Measurements from ENCODE around the gene CDYL2. TPM values are rescaled to one million over a fixed set of nuclear protein-coding genes. Genes with fewer than 3 reads are reported as not detected.

The CDYL2 gene
- total RNA-seq, 1 donor from 2014 or later = 2.9 TPM

DNA sequence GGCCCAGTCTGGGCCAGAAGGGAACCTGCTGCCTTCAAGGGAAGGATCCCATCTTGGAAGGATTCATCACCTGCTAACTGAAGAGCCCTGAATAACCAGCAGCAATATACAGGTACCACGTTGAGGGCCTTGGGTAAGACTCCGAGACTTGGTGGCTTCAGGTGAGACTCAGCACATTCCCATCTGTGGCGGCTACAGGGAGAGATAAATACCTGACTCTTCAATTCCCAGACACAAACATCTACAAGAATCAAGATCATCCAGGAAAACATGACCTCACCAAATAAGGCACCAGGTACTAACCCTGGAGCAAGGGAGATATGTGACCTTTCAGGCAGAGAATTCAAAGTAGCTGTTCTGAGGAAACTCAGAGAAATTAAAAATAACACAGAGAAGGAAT, 164.1 kb downstream of the CDYL2 start:
- no peak overlapping the region for H3K4me3 ChIP-seq
- H3K27me3 ChIP-seq = no peaks in the 10 kb centered on the region
- no peaks in the 10 kb centered on the region for H3K9me3 ChIP-seq
- intact Hi-C loops (cut with DNase I) = no loop called here
- no peaks in the 10 kb centered on the region for H3K36me3 ChIP-seq
- no peak for TF ChIP-seq POLR2A (IDR thresholded peaks at IDR 0.05)
- no peak for DNase-seq (ENCODE audit: extremely low spot score in 2 of 2)
- H3K4me1 ChIP-seq = no peaks in the 10 kb centered on the region
- H3K27ac ChIP-seq = no peak overlapping the region

DNA sequence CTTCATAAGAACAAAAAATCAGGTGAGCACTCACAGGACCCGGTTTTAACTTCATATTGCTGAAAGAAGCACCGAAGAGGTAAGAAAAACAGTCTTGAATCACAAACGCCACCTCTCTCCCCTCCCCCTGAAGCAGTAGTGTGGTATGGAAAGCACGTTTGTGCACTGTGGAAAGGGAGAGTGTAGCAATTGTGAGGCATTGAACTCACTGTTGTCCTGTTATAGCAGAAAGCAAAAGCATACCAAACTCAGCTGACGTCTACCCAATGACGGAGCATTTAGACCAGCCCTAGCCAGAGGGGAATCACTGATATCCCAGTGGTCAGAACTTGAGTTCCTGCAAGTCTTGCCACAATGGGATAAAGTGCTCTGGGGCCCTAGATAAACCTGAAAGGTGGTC, 164.8 kb downstream of the CDYL2 start:
- no peak for DNase-seq (ENCODE audit: extremely low spot score in 2 of 2)
- Histone ChIP-seq H3K4me3 (no peak overlapping the region), H3K27me3 (no peaks in the 10 kb centered on the region), H3K27ac (no peak overlapping the region), H3K36me3 (no peaks in the 10 kb centered on the region), H3K4me1 (no peaks in the 10 kb centered on the region), H3K9me3 (no peaks in the 10 kb centered on the region)
- TF ChIP-seq POLR2AphosphoS5 (IDR thresholded peaks at IDR 0.05; ENCODE audit: insufficient read depth in 1 of 2, low read depth in 1 of 2) (no peak), CTCF (IDR thresholded peaks at IDR 0.05) (no peak), POLR2A (IDR thresholded peaks at IDR 0.05) (no peak)
- intact Hi-C loops (cut with DNase I) = no loop called here

- H3K27ac ChIP-seq = no peak overlapping the region
- no peak for TF ChIP-seq POLR2A (IDR thresholded peaks at IDR 0.05)
- TF ChIP-seq CTCF (IDR thresholded peaks at IDR 0.05) = no peak
- TF ChIP-seq POLR2AphosphoS5 (IDR thresholded peaks at IDR 0.05; ENCODE audit: insufficient read depth in 1 of 2, low read depth in 1 of 2) = no peak
- H3K36me3 ChIP-seq = peaks cover 0 to 1% of the 10 kb centered on the region in 2 donors
- H3K4me3 ChIP-seq = no peak overlapping the region
- no peak for DNase-seq (ENCODE audit: extremely low spot score in 2 of 2)
- intact Hi-C loops (cut with DNase I) = no loop called here
- no peaks in the 10 kb centered on the region for H3K27me3 ChIP-seq
- no peaks in the 10 kb centered on the region for H3K9me3 ChIP-seq
- no peaks in the 10 kb centered on the region for H3K4me1 ChIP-seq
These were observed 166.8 kb downstream of the CDYL2 start for GRCh38 chr16:80637621-80638020.

DNA sequence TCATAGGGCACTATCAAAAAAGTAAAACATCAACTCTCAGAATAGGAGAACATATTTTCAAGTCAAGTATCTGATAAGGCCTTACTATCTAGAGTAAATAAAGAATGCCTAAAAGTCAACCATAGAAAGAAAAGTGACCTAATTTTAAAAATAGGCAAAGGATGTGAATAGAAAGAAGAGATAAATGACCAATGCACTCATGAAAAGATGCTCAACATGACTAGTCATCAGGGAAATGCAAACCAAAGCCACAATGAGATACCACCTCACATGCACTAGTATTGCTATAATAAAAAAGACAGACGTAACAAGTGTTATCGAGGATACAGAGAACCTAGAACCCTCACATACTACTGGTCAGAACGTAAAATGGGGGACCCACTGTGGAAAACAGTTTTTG, 172.8 kb downstream of the CDYL2 start:
- H3K4me3 ChIP-seq = no peak overlapping the region
- no peak for DNase-seq (ENCODE audit: extremely low spot score in 2 of 2)
- intact Hi-C loops (cut with DNase I) = no loop called here
- TF ChIP-seq POLR2A (IDR thresholded peaks at IDR 0.05) (no peak), CTCF (IDR thresholded peaks at IDR 0.05) (no peak), POLR2AphosphoS5 (IDR thresholded peaks at IDR 0.05; ENCODE audit: insufficient read depth in 1 of 2, low read depth in 1 of 2) (no peak)
- H3K27ac ChIP-seq = no peak overlapping the region
- peaks cover 0 to 3% of the 10 kb centered on the region in 2 donors for H3K36me3 ChIP-seq
- H3K4me1 ChIP-seq = no peaks in the 10 kb centered on the region
- no peaks in the 10 kb centered on the region for H3K27me3 ChIP-seq
- H3K9me3 ChIP-seq = no peaks in the 10 kb centered on the region

GRCh38 chr16:80628254-80628653, 176.1 kb downstream of the CDYL2 start:
- Histone ChIP-seq H3K27ac (no peak overlapping the region), H3K4me3 (no peak overlapping the region), H3K4me1 (no peaks in the 10 kb centered on the region), H3K36me3 (peaks cover 0 to 3% of the 10 kb centered on the region in 2 donors), H3K27me3 (no peaks in the 10 kb centered on the region), H3K9me3 (peaks cover 6% of the 10 kb centered on the region)
- intact Hi-C loops (cut with DNase I) = no loop called here
- DNase-seq (ENCODE audit: extremely low spot score in 2 of 2) = no peak
- no peak for TF ChIP-seq POLR2A (IDR thresholded peaks at IDR 0.05)
- no peak for TF ChIP-seq POLR2AphosphoS5 (IDR thresholded peaks at IDR 0.05; ENCODE audit: insufficient read depth in 1 of 2, low read depth in 1 of 2)
- no peak for TF ChIP-seq CTCF (IDR thresholded peaks at IDR 0.05)

DNA sequence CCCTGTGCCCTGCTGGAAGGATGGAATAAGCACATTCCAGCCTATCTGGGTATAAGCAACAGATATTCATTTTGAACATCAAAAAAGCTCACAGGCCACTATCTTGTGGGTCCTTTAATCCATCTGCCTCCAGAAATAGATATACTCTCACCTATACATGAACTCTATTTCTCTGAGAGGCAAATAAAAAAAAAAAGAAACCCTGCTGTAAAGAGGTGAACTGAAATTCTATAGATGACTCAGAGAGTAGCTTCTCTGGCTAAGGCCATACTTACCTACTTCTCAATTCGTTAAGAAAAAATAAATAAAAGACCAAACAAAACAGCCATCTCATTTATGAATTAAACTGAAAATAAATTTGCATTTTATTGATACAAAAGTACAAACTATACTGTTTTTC, 177.3 kb downstream of the CDYL2 start:
- intact Hi-C loops (cut with DNase I) = no loop called here
- TF ChIP-seq POLR2A (IDR thresholded peaks at IDR 0.05) = no peak
- no peak for TF ChIP-seq CTCF (IDR thresholded peaks at IDR 0.05)
- TF ChIP-seq POLR2AphosphoS5 (IDR thresholded peaks at IDR 0.05; ENCODE audit: insufficient read depth in 1 of 2, low read depth in 1 of 2) = no peak

More for the DNA sequence above, 177.3 kb downstream of the CDYL2 start:
- Histone ChIP-seq H3K4me3 (no peak overlapping the region), H3K36me3 (no peaks in the 10 kb centered on the region), H3K27ac (no peak overlapping the region), H3K27me3 (no peaks in the 10 kb centered on the region), H3K9me3 (peaks cover 6% of the 10 kb centered on the region), H3K4me1 (no peaks in the 10 kb centered on the region)
- no peak for DNase-seq (ENCODE audit: extremely low spot score in 2 of 2)
